GM18873 (cell line): ENCODE data around the gene CAMTA1.

Experiments
- ATAC-seq: cut with Tn5 transposase; IDR thresholded peaks from one replicate; pipeline ENCODE4 v1.9.1; 2021; ENCODE audit warnings: mild to moderate bottlenecking, moderate library complexity, moderate number of reproducible peaks; ENCODE audit not compliant: unreplicated experiment, low FRiP score

Gene CAMTA1

GRCh38 chr1:6991266-6991665 is 206.0 kb downstream of the CAMTA1 start:
- ATAC-seq, result no peak

- no peak for ATAC-seq
Measured at GRCh38 chr1:6995789-6996188, 210.5 kb downstream of the CAMTA1 start.

GRCh38 chr1:6996371-6996770 is 211.1 kb downstream of the CAMTA1 start:
- no peak for ATAC-seq

- no peak for ATAC-seq
Measured at GRCh38 chr1:6996866-6997265, 211.6 kb downstream of the CAMTA1 start.

GRCh38 chr1:6998267-6998666 is 213.0 kb downstream of the CAMTA1 start:
- ATAC-seq, result no peak

GRCh38 chr1:6999826-7000225 is 214.6 kb downstream of the CAMTA1 start:
- ATAC-seq, result no peak

GRCh38 chr1:7000720-7001119 is 215.5 kb downstream of the CAMTA1 start:
- ATAC-seq, result no peak

- ATAC-seq, result no peak
Measured at GRCh38 chr1:7002728-7003127, 217.5 kb downstream of the CAMTA1 start.

- ATAC-seq, result no peak
Measured at GRCh38 chr1:7003676-7004075, 218.4 kb downstream of the CAMTA1 start.

- ATAC-seq, result no peak
Measured at GRCh38 chr1:7004181-7004580, 218.9 kb downstream of the CAMTA1 start.

GRCh38 chr1:7005762-7006161 is 220.5 kb downstream of the CAMTA1 start:
- no peak for ATAC-seq

GRCh38 chr1:7006996-7007871 is 222.0 kb downstream of the CAMTA1 start:
- ATAC-seq, result no peak

- no peak for ATAC-seq
Measured at GRCh38 chr1:7007902-7008301, 222.6 kb downstream of the CAMTA1 start.

GRCh38 chr1:7008331-7008730 is 223.1 kb downstream of the CAMTA1 start:
- ATAC-seq, result no peak

GRCh38 chr1:7008975-7009740 is 223.9 kb downstream of the CAMTA1 start:
- ATAC-seq, result no peak

GRCh38 chr1:7009741-7010525 is 224.7 kb downstream of the CAMTA1 start:
- ATAC-seq, result no peak

- ATAC-seq, result no peak
Measured at GRCh38 chr1:7010534-7011200, 225.4 kb downstream of the CAMTA1 start.

- no peak for ATAC-seq
Measured at GRCh38 chr1:7011826-7012225, 226.6 kb downstream of the CAMTA1 start.

GRCh38 chr1:7012461-7012924 is 227.2 kb downstream of the CAMTA1 start:
- no peak for ATAC-seq
